GM12872 (cell line): ENCODE data around the gene TENM4.

Source experiments
- CTCF ChIP-seq: IDR thresholded peaks from 3 replicates; pipeline ENCODE4 v1.5.1; 2011; ENCODE audit warnings: low read depth, mild to moderate bottlenecking, low read length, moderate library complexity; ENCODE audit not compliant: insufficient read depth

The TENM4 gene

DNA sequence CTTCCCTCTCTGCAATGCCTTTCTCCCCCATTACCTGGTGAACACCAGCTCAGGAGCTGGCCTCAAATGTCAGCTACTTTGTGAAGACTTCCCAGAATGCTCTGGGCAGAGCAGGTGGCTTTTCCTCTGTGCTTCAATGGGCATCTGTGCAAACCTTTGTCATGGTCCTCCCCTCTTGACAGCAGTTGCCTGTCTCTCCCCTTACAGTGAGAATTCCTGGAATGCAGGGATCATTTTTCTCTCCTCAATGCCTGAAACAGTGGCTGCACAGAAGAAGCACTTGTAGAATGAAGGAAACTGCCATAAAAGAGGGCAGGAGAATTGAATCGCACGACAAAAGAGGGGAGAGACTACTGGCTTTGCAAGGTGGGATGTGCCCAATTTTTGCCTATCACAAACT lies 773.4 kb downstream of the TENM4 start:
- no peak for TF ChIP-seq CTCF

DNA sequence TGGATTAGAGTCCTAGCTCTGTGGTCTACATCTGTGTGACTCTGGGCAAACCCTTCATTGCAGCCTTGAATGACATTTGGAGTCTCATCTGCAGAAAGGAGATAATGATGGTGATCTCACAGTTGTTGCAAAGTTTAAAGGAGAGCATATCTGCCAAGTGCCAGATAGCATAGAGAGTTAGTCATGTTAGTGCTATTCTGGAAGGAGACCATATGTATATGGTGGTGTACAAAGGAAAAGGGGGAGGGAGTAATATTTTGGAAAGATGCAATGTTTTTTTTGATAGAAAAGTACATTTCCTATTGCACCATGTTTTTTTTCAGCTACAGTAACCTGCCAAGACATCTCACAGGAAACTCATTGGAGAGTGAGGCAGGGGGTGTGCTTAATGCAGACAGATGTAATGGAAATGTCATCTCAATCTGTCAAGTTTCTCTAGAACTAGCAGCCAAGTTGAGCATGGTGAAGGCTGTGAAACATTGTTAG lies 774.1 kb downstream of the TENM4 start:
- TF ChIP-seq CTCF, result no peak

DNA sequence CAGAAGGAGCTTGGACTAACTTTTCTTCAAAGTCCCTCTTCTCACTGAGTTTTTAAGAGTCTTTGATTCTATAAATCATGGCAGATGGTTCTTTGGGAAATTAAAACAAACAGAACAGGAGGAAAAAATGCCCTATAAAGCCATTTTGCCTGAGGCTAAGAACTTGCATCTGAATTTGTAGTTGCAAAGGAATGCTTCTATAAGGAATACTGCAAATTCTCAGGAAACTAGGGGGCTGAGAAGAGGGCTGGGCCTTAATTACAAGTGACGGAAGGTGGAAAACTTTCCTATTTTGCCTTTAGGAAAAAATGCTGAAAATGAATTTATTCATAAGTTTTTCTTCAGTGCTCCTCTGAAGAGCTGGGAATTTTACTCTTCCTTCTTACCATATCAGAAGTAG lies 776.2 kb downstream of the TENM4 start:
- no peak for TF ChIP-seq CTCF

GRCh38 chr11:78662811-78663210 lies 778.0 kb downstream of the TENM4 start:
- TF ChIP-seq CTCF, result no peak

GRCh38 chr11:78660471-78660870 lies 780.4 kb downstream of the TENM4 start:
- no peak for TF ChIP-seq CTCF

DNA sequence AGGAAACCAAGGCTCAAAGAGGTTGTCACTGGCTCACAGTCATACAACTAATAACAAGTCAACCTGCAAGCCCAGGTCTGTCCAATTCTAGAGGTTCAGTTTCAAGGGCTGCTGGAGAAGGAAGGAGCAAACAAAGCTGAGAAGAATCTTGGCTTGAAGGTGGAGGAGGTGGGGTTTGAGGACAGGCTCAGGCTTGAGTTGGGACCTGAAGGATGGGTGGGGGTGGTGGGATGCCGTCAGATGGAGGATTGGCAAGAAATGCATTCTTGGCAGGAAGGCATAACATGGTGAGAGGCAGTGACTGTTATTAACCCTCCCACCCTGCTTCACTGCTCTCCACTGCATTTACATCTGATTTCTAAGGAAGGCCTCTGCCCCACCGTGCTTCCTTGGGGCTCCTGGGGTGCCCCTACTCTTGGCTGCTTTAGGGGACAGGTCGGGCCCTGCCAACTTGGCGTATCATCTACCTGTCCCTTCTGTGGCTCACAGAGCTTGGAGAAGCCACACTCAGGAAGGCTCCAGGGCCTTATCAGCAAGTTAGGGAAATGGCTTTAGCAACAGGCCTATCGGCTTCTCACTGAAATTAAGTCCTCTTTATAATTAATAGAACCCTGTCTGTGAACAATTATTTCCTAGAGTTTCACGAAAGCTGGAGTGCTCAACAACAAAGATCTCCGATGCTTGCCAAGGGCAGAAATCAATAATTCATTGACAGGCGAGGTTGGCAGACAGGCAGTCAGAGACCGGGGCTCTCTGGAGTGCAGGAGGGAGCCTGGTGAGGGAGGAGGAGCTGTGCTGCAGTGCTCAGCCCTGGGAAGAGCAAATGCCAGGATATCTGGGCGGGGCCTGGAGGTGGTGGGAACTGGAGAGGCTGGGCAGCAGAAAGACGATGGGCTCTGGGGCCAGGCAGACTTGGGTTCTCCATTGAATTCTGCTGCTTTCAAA lies 781.2 kb downstream of the TENM4 start:
- TF ChIP-seq CTCF, result no peak

GRCh38 chr11:78657968-78658839 lies 782.6 kb downstream of the TENM4 start:
- no peak for TF ChIP-seq CTCF
